ENCODE data around the gene SMG6. TPM values are rescaled to one million over a fixed set of nuclear protein-coding genes. Genes with fewer than 3 reads are reported as not detected.

SMG6 gene
- total and polyA plus RNA-seq, 4 experiments from 2014 or later: 3.8 to 58.5 (median 30.6) TPM

Small RNA genes within 50 kb of the gene (microRNA-seq; reads per million reads assigned to microRNA genes)
- gene MIR132 (ENCODE audit: borderline microRNAs expressed, borderline number of aligned reads, borderline replicate concordance) (251 reads per million, percentile 76 among the genes with 10 or more reads in this experiment), gene MIR212 (ENCODE audit: borderline microRNAs expressed, borderline number of aligned reads, borderline replicate concordance) (4.1 reads per million, percentile 20 among the genes with 10 or more reads in this experiment)

Other genes with a start within 250 kb of the SMG6 start
- 1 to 10 TPM; 4.9 to 5.2 TPM for gene HIC1, start 248.7 kb downstream of the SMG6 start, total RNA-seq
- 1 to 10 TPM in 1 of 2 donors, under 1 TPM in 1; 0.39 to 1.6 TPM for gene HIC1, start 248.7 kb downstream of the SMG6 start, polyA plus RNA-seq
- gene SRR, start 165 bp upstream of the SMG6 start, total RNA-seq: 10 to 100 TPM in 1 of 2 experiments, 1 to 10 TPM in 1; 6.9 to 13.1 TPM
- gene SRR, start 165 bp upstream of the SMG6 start, polyA plus RNA-seq: 1 to 10 TPM; 5.6 to 6.7 TPM
- gene TSR1, start 32.7 kb upstream of the SMG6 start, total RNA-seq: 10 to 100 TPM; 22.6 to 31.7 TPM
- gene TSR1, start 32.7 kb upstream of the SMG6 start, polyA plus RNA-seq: 10 to 100 TPM; 14.3 to 22.2 TPM
- gene SGSM2, start 33.7 kb upstream of the SMG6 start, total RNA-seq: 100 to 1,000 TPM; 133 to 137 TPM
- 10 to 100 TPM in 1 of 2 donors, 1 to 10 TPM in 1; 6.2 to 15.8 TPM for gene SGSM2, start 33.7 kb upstream of the SMG6 start, polyA plus RNA-seq
- 10 to 100 TPM; 45.0 to 50.7 TPM for gene MNT, start 97.3 kb upstream of the SMG6 start, total RNA-seq
- gene MNT, start 97.3 kb upstream of the SMG6 start, polyA plus RNA-seq: 1 to 10 TPM in 1 of 2 donors, under 1 TPM in 1; 0.29 to 1.4 TPM
- 10 to 100 TPM; 50.1 to 51.8 TPM for gene METTL16, start 208.1 kb upstream of the SMG6 start, total RNA-seq
- gene METTL16, start 208.1 kb upstream of the SMG6 start, polyA plus RNA-seq: 10 to 100 TPM in 1 of 2 donors, 1 to 10 TPM in 1; 7.5 to 28.9 TPM

All from CD4-positive, alpha-beta memory T cell (primary cell).